Measurements from ENCODE around the gene FRMD4A. TPM values are rescaled to one million over a fixed set of nuclear protein-coding genes. Genes with fewer than 3 reads are reported as not detected.

The FRMD4A gene
- total RNA-seq, 4 donors from 2014 or later = 13.7 to 27.2 (median 19.6) TPM

- no peak overlapping the region for H3K4me3 ChIP-seq
- WGBS, 2 donors (ENCODE audit: low coverage in 1 of 2) = 74 to 81% methylated on average over 4 to 10 of the region's 10 CpGs
- ATAC-seq = no peak
- H3K36me3 ChIP-seq = peaks cover 0 to 68% of the 10 kb centered on the region in 2 donors
- TF ChIP-seq POLR2A (IDR thresholded peaks at IDR 0.05) (no peak), CTCF (IDR thresholded peaks at IDR 0.05) (no peak), EP300 (IDR thresholded peaks at IDR 0.05) (no peak), POLR2AphosphoS5 (IDR thresholded peaks at IDR 0.05) (no peak)
- no peaks in the 10 kb centered on the region for H3K4me1 ChIP-seq
- H3K9me3 ChIP-seq = no peaks in the 10 kb centered on the region
- H3K27me3 ChIP-seq = no peaks in the 10 kb centered on the region
- no peak overlapping the region for H3K27ac ChIP-seq
Observed at GRCh38 chr10:13730306-13730652, 600.4 kb downstream of the FRMD4A start.

GRCh38 chr10:13729586-13730305 lies 601.0 kb downstream of the FRMD4A start:
- no peak overlapping the region for H3K27ac ChIP-seq
- H3K27me3 ChIP-seq = no peaks in the 10 kb centered on the region
- peaks cover 0 to 3% (median 0%) of the 10 kb centered on the region in 3 donors for H3K4me1 ChIP-seq
- TF ChIP-seq POLR2A (IDR thresholded peaks at IDR 0.05) = no peak
- TF ChIP-seq EP300 (IDR thresholded peaks at IDR 0.05) = no peak
- H3K36me3 ChIP-seq = peaks cover 0 to 68% of the 10 kb centered on the region in 2 donors
- WGBS, 2 donors (ENCODE audit: low coverage in 1 of 2) = 75 to 100% methylated on average over 1 to 5 of the region's 11 CpGs
- no peak for ATAC-seq
- no peak overlapping the region for H3K4me3 ChIP-seq
- H3K9me3 ChIP-seq = no peaks in the 10 kb centered on the region

- Histone ChIP-seq H3K4me3 (no peak overlapping the region), H3K27ac (no peak overlapping the region), H3K36me3 (peaks cover 0 to 62% of the 10 kb centered on the region in 2 donors), H3K9me3 (no peaks in the 10 kb centered on the region), H3K27me3 (no peaks in the 10 kb centered on the region), H3K4me1 (peaks cover 0 to 5% (median 0%) of the 10 kb centered on the region in 3 donors)
- no peak for ATAC-seq
- 94 to 95% methylated on average over 8 to 18 of the region's 26 CpGs for WGBS, 2 donors (ENCODE audit: low coverage in 1 of 2)
- TF ChIP-seq CTCF (IDR thresholded peaks at IDR 0.05) = no peak
- no peak for TF ChIP-seq POLR2A (IDR thresholded peaks at IDR 0.05)
- TF ChIP-seq POLR2AphosphoS5 (IDR thresholded peaks at IDR 0.05) = no peak
- TF ChIP-seq EP300 (IDR thresholded peaks at IDR 0.05) = no peak
Observed at GRCh38 chr10:13728898-13729535, 601.7 kb downstream of the FRMD4A start.

GRCh38 chr10:13725594-13725993 lies 605.1 kb downstream of the FRMD4A start:
- Histone ChIP-seq H3K9me3 (no peaks in the 10 kb centered on the region), H3K4me1 (peaks cover 0 to 5% (median 0%) of the 10 kb centered on the region in 3 donors), H3K27me3 (no peaks in the 10 kb centered on the region), H3K36me3 (peaks cover 0 to 41% of the 10 kb centered on the region in 2 donors), H3K4me3 (no peak overlapping the region), H3K27ac (no peak overlapping the region)
- no peak for TF ChIP-seq POLR2A (IDR thresholded peaks at IDR 0.05)
- TF ChIP-seq EP300 (IDR thresholded peaks at IDR 0.05) = no peak
- TF ChIP-seq POLR2AphosphoS5 (IDR thresholded peaks at IDR 0.05) = no peak
- no peak for TF ChIP-seq CTCF (IDR thresholded peaks at IDR 0.05)
- WGBS, 2 donors (ENCODE audit: low coverage in 1 of 2) = 75 to 87% methylated on average over 2 to 4 of the region's 4 CpGs
- no peak for ATAC-seq

GRCh38 chr10:13724484-13724883 lies 606.2 kb downstream of the FRMD4A start:
- no peaks in the 10 kb centered on the region for H3K9me3 ChIP-seq
- peaks cover 0 to 32% of the 10 kb centered on the region in 2 donors for H3K36me3 ChIP-seq
- WGBS, 2 donors (ENCODE audit: low coverage in 1 of 2) = 52 to 73% methylated on average over 3 to 5 of the region's 10 CpGs
- H3K27ac ChIP-seq = no peak overlapping the region
- H3K4me3 ChIP-seq = no peak overlapping the region
- TF ChIP-seq EP300 (IDR thresholded peaks at IDR 0.05) = no peak
- TF ChIP-seq POLR2AphosphoS5 (IDR thresholded peaks at IDR 0.05) = no peak
- TF ChIP-seq POLR2A (IDR thresholded peaks at IDR 0.05) = no peak
- TF ChIP-seq CTCF (IDR thresholded peaks at IDR 0.05) = no peak
- ATAC-seq = peak; percentile 28
- H3K4me1 ChIP-seq = peaks cover 0 to 8% (median 0%) of the 10 kb centered on the region in 3 donors
- no peaks in the 10 kb centered on the region for H3K27me3 ChIP-seq
